Mucosa of rectum (tissue), 2 donors: Measurements from ENCODE around the gene KMT2E.

Source experiments
- H3K27ac ChIP-seq, 2 donors: one replicate each; pipeline ENCODE4 v1.7.0; 2013; ENCODE audit warnings: inconsistent platforms in 2 of 2, low read depth in 2 of 2, low read length in 2 of 2
- H3K27me3 ChIP-seq, 2 donors: one replicate each; pipeline ENCODE4 v1.7.0; 2013; ENCODE audit warnings: low read length in 2 of 2; ENCODE audit not compliant: control insufficient read depth in 2 of 2, insufficient read depth in 2 of 2
- H3K36me3 ChIP-seq, 2 donors: one replicate each; pipeline ENCODE4 v1.7.0; 2013; ENCODE audit warnings: low read length in 2 of 2; ENCODE audit not compliant: control insufficient read depth in 2 of 2, insufficient read depth in 2 of 2
- H3K4me1 ChIP-seq, 2 donors: one replicate each; pipeline ENCODE4 v1.7.0; 2013; ENCODE audit warnings: low read length in 2 of 2, mild to moderate bottlenecking in 1 of 2; ENCODE audit not compliant: control insufficient read depth in 2 of 2, insufficient read depth in 2 of 2
- H3K4me3 ChIP-seq, 2 donors: one replicate each; pipeline ENCODE4 v1.7.0; 2013; ENCODE audit warnings: low read length in 2 of 2
- H3K9ac ChIP-seq, 2 donors: one replicate each; pipeline ENCODE4 v1.7.0; 2013; ENCODE audit warnings: low read length in 2 of 2, low read depth in 1 of 2, mild to moderate bottlenecking in 1 of 2
- H3K9me3 ChIP-seq, 2 donors: one replicate each; pipeline ENCODE4 v1.7.0; 2013; ENCODE audit warnings: low read length in 2 of 2; ENCODE audit not compliant: control insufficient read depth in 2 of 2
- donor health status: healthy.
- donor health status: Normal muscosa, but diverticular disease.

The KMT2E gene

GRCh38 chr7:105006367-105007136 is 7.5 kb upstream of the KMT2E start:
- no peaks in the 10 kb centered on the region for H3K9me3 ChIP-seq

DNA sequence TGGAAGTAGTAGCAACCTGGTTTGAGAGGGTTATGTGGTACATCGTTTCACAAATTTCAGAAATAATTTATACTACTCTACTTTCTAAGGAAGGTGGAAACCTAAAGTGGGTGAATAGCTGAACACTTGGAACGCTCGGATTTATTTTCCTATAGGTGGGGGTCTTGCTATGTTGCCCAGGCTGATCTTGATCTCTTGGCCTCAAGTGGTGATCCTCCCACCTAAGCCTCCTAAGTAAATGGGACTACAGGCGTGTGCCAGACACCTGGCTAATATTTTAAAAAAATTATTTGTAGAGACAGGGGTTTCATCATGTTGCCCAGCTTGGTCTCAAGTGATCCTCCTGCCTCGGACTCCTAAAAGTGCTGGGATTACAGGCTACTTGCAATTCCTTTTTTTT is 6.7 kb upstream of the KMT2E start:
- Histone ChIP-seq H3K27ac (peak overlapping the region; percentile 80 to 85), H3K4me1 (peaks cover 61 to 69% of the 10 kb centered on the region in 2 donors), H3K9ac (peak overlapping the region; percentile 44 to 45), H3K9me3 (no peaks in the 10 kb centered on the region), H3K4me3 (peak overlapping the region in 1 of 2 donors; percentile 38), H3K27me3 (no peaks in the 10 kb centered on the region), H3K36me3 (no peaks in the 10 kb centered on the region)

More at GRCh38 chr7:105006367-105007136, 7.5 kb upstream of the KMT2E start:
- Histone ChIP-seq H3K27ac (peak overlapping the region; percentile 80 to 85), H3K9ac (peak overlapping the region; percentile 44 to 45), H3K36me3 (no peaks in the 10 kb centered on the region), H3K4me3 (peak overlapping the region in 1 of 2 donors; percentile 38), H3K27me3 (no peaks in the 10 kb centered on the region), H3K4me1 (peaks cover 68 to 72% of the 10 kb centered on the region in 2 donors)

DNA sequence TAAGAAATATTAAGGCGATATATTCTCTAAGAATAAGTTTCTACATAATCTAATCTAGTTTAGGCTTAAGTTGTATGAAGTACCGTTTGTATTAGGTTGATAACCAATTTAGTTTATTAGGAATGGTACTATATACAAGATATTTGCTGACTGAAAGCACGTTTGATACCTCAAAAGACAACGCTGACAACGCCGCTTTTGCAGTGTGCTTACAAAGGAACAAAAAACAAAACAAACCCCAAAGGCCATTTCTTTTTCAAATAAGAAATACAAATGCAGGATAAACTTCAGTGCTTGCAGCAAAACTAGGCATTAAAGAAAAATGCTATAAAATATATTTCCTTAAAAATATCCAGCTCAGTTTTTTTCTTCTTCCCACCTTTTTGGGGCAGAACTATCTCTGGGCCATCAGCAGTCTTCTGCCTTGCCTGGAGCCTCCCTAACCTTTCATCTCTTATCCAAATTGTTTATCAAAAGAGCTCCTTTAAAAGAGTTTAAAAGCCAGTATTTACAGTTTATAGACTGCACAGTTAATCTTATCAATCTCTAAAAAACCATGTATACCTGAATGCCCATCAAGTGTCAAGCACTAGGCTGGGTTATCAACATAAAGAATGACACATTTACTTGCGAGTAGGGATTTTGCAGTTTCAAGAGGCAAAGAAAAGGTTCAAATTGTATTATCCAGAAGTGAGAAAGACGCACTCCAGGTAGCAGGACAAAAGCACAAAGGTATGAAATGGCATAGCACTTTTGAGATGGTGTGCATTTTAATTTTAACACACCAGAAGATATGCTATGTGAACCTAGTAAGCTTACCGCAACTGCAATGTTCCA is 4.1 kb upstream of the KMT2E start:
- peak overlapping the region; percentile 99 to 100 for H3K27ac ChIP-seq

GRCh38 chr7:105010504-105011130 is 3.4 kb upstream of the KMT2E start:
- peak overlapping the region; percentile 97 to 99 for H3K4me3 ChIP-seq
- H3K27ac ChIP-seq: peak overlapping the region; percentile 99 to 100
- peaks cover 33 to 39% of the 10 kb centered on the region in 2 donors for H3K4me1 ChIP-seq

More for the DNA sequence above, 4.1 kb upstream of the KMT2E start:
- H3K27me3 ChIP-seq: no peaks in the 10 kb centered on the region
- H3K4me1 ChIP-seq: peaks cover 38 to 44% of the 10 kb centered on the region in 2 donors
- no peaks in the 10 kb centered on the region for H3K36me3 ChIP-seq
- H3K9me3 ChIP-seq: no peaks in the 10 kb centered on the region
- peak overlapping the region; percentile 97 to 99 for H3K4me3 ChIP-seq
- peak overlapping the region; percentile 100 for H3K9ac ChIP-seq

DNA sequence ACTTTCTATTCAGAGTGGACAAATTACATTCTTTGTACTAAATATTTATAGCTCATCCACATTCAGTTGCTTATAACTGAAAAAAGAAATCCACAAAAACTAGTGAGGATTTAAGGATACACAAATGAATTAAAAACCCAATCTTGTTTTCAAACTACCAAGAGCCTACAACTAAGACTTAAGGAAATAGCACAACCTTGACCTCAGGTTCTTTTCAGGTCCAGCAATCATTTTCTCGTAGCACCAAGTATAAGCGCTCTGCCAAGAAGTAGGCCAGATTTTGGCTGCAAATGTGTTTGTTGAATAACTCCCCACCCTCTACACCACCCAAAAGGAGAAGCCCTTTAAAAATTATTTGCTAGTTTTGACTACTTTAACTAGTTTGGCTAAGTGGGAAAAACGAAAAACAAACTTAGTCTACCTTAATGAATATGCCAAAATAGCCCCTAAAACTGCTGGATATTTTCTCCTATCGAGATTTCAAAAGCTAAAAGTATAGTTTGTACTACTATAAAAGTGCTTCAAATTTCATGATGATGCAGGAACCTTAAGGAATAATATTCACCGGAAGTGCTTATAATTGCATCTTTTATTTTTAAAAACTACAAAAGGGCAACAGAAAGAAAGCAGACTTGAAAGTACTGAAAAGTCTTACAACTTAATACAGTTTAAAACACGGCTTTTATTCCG is 2.7 kb upstream of the KMT2E start:
- Histone ChIP-seq H3K36me3 (no peaks in the 10 kb centered on the region), H3K9ac (peak overlapping the region; percentile 100), H3K4me1 (peaks cover 28 to 36% of the 10 kb centered on the region in 2 donors), H3K4me3 (peak overlapping the region; percentile 97 to 99), H3K27ac (peak overlapping the region; percentile 99 to 100), H3K9me3 (no peaks in the 10 kb centered on the region), H3K27me3 (no peaks in the 10 kb centered on the region)

More at GRCh38 chr7:105010504-105011130, 3.4 kb upstream of the KMT2E start:
- Histone ChIP-seq H3K9me3 (no peaks in the 10 kb centered on the region), H3K27me3 (no peaks in the 10 kb centered on the region), H3K9ac (peak overlapping the region; percentile 100), H3K36me3 (no peaks in the 10 kb centered on the region)

DNA sequence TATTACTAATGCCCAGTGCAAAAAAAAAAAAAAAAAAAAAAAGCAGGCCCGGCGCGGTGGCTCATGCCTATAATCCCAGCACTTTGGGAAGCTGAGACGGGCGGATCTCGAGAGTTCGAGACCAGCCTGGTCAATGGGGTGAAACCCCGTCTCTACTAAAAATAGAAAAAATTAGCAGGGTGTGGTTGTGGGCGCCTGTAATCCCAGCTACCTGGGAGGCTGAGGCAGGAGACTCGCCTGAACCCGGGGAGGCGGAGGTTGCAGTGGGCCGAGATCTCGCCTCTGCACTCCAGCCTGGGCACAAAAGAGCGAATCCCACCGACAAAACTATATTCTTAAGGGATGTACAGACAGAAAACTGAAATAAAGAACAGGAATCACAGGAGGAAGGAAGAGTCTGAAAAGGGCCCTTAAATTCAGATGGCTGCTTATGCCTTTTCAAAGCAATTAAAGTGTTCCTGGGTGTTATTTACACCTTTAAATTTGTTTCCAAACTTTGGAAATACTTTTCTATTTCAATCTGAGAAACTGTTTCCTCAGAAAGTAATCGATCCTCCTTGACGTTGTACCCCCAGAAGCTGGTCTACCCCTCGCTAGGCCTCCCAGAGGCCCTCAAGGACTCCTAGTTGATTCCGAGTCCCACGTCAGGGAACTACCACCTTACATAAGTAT is 2.0 kb upstream of the KMT2E start:
- no peaks in the 10 kb centered on the region for H3K9me3 ChIP-seq
- H3K27ac ChIP-seq: peak overlapping the region; percentile 99 to 100
- H3K9ac ChIP-seq: peak overlapping the region; percentile 100
- no peaks in the 10 kb centered on the region for H3K36me3 ChIP-seq
- peak overlapping the region; percentile 97 to 99 for H3K4me3 ChIP-seq
- no peaks in the 10 kb centered on the region for H3K27me3 ChIP-seq
- peaks cover 24 to 30% of the 10 kb centered on the region in 2 donors for H3K4me1 ChIP-seq

DNA sequence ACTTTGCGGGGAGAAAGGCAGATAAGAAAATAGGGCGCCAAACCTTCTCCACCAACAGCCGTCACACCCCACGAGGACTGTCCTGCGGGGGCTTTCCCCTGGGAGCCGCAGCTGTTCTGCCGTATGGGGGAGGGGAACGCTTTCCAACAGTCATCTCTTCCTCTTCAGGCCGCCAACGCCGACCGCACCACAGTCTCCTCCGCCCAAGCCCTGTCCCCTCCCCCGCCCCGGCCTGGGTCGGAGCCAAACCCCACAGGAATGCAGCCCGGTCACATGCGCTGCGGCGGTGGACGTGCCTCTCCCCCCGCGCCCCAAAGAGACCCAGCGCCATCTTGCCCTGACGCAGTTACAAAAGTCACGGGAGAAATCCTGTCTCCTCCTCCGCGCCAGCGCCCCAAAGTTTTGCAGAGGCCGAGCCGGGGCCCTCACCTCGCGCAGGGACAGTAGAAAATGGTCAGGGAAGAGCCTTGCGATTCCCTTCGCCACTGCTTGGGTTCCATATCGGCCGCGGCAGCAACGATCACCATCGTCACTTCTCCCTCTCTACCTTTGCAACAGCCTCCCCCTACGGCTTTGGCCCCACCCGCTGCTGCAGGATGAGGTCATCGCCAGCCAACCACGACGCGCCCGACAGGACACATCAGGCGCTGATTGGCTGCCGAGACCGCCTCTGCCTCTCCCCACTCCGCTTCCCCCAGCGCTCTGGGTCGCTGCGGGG is 1.3 kb upstream of the KMT2E start:
- Histone ChIP-seq H3K4me1 (peaks cover 17 to 29% of the 10 kb centered on the region in 2 donors), H3K9me3 (no peaks in the 10 kb centered on the region), H3K27ac (peak overlapping the region; percentile 99 to 100), H3K36me3 (no peaks in the 10 kb centered on the region), H3K4me3 (peak overlapping the region; percentile 97 to 99), H3K9ac (peak overlapping the region; percentile 100), H3K27me3 (no peaks in the 10 kb centered on the region)

DNA sequence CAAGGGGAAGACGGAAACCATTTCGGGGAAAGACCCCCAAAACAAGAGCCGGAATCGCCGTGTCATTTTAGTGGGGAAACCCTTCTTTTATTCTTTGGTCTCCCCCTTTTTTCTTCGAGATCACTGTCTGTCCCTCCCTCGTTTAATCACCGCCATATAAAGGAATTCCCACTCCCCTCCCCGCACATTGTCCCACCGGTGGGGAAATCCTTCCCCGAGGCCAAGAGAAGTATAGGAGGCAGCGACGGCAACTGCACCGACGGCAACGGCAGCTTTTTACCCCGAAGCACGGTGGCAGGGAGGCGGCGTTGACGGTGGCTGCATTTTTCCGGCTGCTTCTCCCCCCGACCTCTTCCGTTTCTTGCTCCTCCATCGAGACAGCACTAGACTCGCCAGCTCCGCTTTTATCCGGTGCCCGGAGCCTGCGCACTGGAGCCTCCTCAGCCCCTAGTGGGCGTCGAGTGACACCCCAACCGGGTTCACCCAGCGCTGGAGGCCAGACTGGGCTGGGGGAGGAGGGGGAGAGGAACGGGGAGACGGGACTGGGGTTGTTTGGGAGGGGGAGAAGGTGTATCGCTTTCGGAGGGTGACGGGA is 687 bp upstream of the KMT2E start:
- Histone ChIP-seq H3K4me1 (peaks cover 17 to 25% of the 10 kb centered on the region in 2 donors), H3K9me3 (no peaks in the 10 kb centered on the region), H3K4me3 (peak overlapping the region; percentile 97 to 99), H3K36me3 (no peaks in the 10 kb centered on the region), H3K27me3 (no peaks in the 10 kb centered on the region), H3K9ac (peak overlapping the region; percentile 100), H3K27ac (peak overlapping the region; percentile 99 to 100)
